GM12801 (cell line): ENCODE data around the gene FAM200A.

Experiments
- CTCF ChIP-seq: IDR thresholded peaks from one replicate; pipeline ENCODE4 v1.5.1; 2011; ENCODE audit warnings: control low read depth; ENCODE audit not compliant: insufficient read length; ENCODE audit errors: extremely low read depth

The FAM200A gene

GRCh38 chr7:99557196-99557607 lies 5.3 kb upstream of the FAM200A start:
- no peak for TF ChIP-seq CTCF

GRCh38 chr7:99554939-99555338 lies 3.0 kb upstream of the FAM200A start:
- no peak for TF ChIP-seq CTCF

- no peak for TF ChIP-seq CTCF
Observed at GRCh38 chr7:99553039-99553438, 1.1 kb upstream of the FAM200A start.

- no peak for TF ChIP-seq CTCF
Observed at GRCh38 chr7:99551334-99551733, 580 bp downstream of the FAM200A start.

GRCh38 chr7:99543916-99544315 lies 8.0 kb downstream of the FAM200A start:
- no peak for TF ChIP-seq CTCF

GRCh38 chr7:99543081-99543671 lies 8.7 kb downstream of the FAM200A start:
- TF ChIP-seq CTCF, result no peak

- no peak for TF ChIP-seq CTCF
Observed at GRCh38 chr7:99541212-99541611, 10.7 kb downstream of the FAM200A start.
